Trophoblast cell (in vitro differentiated cells and primary cell): Measurements from ENCODE around the gene ATXN1.

Source experiments
- DNase-seq, 2 donors: peaks; one replicate each; pipeline ENCODE4 v3.0.0-alpha.2; 2016
- H2AFZ ChIP-seq: 2 replicates; pipeline ENCODE4 v1.6.1; 2013; ENCODE audit warnings: low read length, moderate library complexity, mild to moderate bottlenecking; ENCODE audit not compliant: insufficient read depth, poor library complexity
- H2AK5ac ChIP-seq: 2 replicates; pipeline ENCODE4 v1.6.1; 2013; ENCODE audit warnings: mild to moderate bottlenecking, low read length
- H2BK120ac ChIP-seq: 2 replicates; pipeline ENCODE4 v1.6.1; 2013; ENCODE audit warnings: low read length, mild to moderate bottlenecking, moderate library complexity; ENCODE audit not compliant: insufficient read depth, poor library complexity
- H2BK12ac ChIP-seq: 2 replicates; pipeline ENCODE4 v1.6.1; 2013; ENCODE audit warnings: mild to moderate bottlenecking, low read length, moderate library complexity
- H2BK5ac ChIP-seq: 2 replicates; pipeline ENCODE4 v1.6.1; 2013; ENCODE audit warnings: low read length, low read depth, moderate library complexity, mild to moderate bottlenecking; ENCODE audit not compliant: poor library complexity
- H3K14ac ChIP-seq: 2 replicates; pipeline ENCODE4 v1.6.1; 2013; ENCODE audit warnings: mild to moderate bottlenecking, low read length
- H3K18ac ChIP-seq: 2 replicates; pipeline ENCODE4 v1.6.1; 2013; ENCODE audit warnings: mild to moderate bottlenecking, low read length
- H3K23ac ChIP-seq: 2 replicates; pipeline ENCODE4 v1.6.1; 2013; ENCODE audit warnings: low read length
- H3K27ac ChIP-seq: 2 replicates; pipeline ENCODE4 v1.5.1; 2013; ENCODE audit warnings: low read depth, mild to moderate bottlenecking, inconsistent platforms, low read length, moderate library complexity
- H3K27me3 ChIP-seq: 2 replicates; pipeline ENCODE4 v1.6.1; 2013; ENCODE audit warnings: inconsistent platforms, mild to moderate bottlenecking, low read length, moderate library complexity; ENCODE audit not compliant: insufficient read depth
- H3K36me3 ChIP-seq, 2 experiments: 1 replicate in 1 of 2; 2 replicates in 1 of 2; pipeline ENCODE4 v1.6.1; 2013; ENCODE audit warnings: low read length in 2 of 2, mild to moderate bottlenecking in 2 of 2, moderate library complexity in 1 of 2; ENCODE audit not compliant: insufficient read depth in 2 of 2, control insufficient read depth in 1 of 2
- H3K4ac ChIP-seq: 2 replicates; pipeline ENCODE4 v1.6.1; 2013; ENCODE audit warnings: low read depth, mild to moderate bottlenecking, low read length, moderate library complexity
- H3K4me1 ChIP-seq, 2 experiments: 1 replicate in 1 of 2; 2 replicates in 1 of 2; pipeline ENCODE4 v1.6.1; 2013; ENCODE audit warnings: low read length in 2 of 2, mild to moderate bottlenecking in 2 of 2, moderate library complexity in 1 of 2; ENCODE audit not compliant: insufficient read depth in 2 of 2, control insufficient read depth in 1 of 2
- H3K4me2 ChIP-seq: 2 replicates; pipeline ENCODE4 v1.6.1; 2013; ENCODE audit warnings: inconsistent platforms, mild to moderate bottlenecking, low read length, moderate library complexity
- H3K4me3 ChIP-seq: 2 replicates; pipeline ENCODE4 v1.5.1; 2013; ENCODE audit warnings: mild to moderate bottlenecking, low read depth, low read length, inconsistent platforms
- H3K79me1 ChIP-seq: one replicate; pipeline ENCODE4 v1.6.1; 2013; ENCODE audit warnings: low read length
- H3K79me2 ChIP-seq: 2 replicates; pipeline ENCODE4 v1.6.1; 2013; ENCODE audit warnings: low read length, mild to moderate bottlenecking; ENCODE audit not compliant: control insufficient read depth, insufficient read depth, poor library complexity
- H3K9ac ChIP-seq: 2 replicates; pipeline ENCODE4 v1.6.1; 2013; ENCODE audit warnings: mild to moderate bottlenecking, low read length
- H3K9me3 ChIP-seq: 2 replicates; pipeline ENCODE4 v1.6.1; 2013; ENCODE audit warnings: low read depth, mild to moderate bottlenecking, control low read depth, inconsistent platforms, low read length; ENCODE audit not compliant: insufficient read depth
- H4K12ac ChIP-seq: 2 replicates; pipeline ENCODE4 v1.6.1; 2013; ENCODE audit warnings: low read depth, mild to moderate bottlenecking, low read length, moderate library complexity
- H4K8ac ChIP-seq: 2 replicates; pipeline ENCODE4 v1.6.1; 2013; ENCODE audit warnings: low read depth, mild to moderate bottlenecking, low read length, moderate library complexity
- H4K91ac ChIP-seq: one replicate; pipeline ENCODE4 v1.6.1; 2013; ENCODE audit warnings: low read depth, mild to moderate bottlenecking, low read length, moderate library complexity
- WGBS: extraction: QIAGEN DNeasy Blood & Tissue Kit; methylation state at CpG from one replicate; pipeline ENCODE4 v1.1.7; 2013; ENCODE audit warnings: missing lambda C conversion rate; ENCODE audit not compliant: insufficient read length, insufficient coverage; ENCODE audit errors: extremely low coverage; 5-methylcytosine and 5-hydroxymethylcytosine counted together

The ATXN1 gene

DNA sequence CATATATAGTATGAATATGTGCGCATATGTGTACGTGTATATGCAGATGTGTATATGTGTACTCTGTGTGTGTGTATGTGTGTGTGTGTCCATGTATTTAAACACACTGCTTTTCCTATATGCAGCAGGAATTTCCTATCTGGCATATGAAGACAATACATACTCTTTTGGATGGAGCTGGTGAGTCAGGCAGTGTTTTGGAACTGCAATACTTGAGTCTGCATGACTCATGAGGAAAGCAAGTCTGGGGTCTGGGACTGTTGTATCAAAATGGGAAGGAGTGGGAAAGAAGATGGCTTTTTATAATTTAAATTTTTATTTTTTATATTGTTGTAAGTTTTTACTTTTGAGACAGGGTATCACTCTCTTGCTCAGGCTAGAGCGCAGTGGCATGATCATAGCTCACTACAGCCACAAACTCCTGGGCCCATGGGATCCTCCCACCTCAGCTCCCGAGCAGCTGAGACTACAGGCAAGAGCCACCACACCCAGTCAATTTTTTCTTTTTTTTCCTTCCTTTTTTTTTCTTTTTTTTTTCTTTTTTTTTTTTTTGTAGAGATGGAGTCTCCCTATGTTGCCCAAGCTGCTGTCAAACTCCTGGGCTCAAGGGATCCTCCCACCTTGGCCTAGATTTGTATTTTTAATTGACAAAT lies 72.2 kb downstream of the ATXN1 start:
- Histone ChIP-seq H3K4me1 (no peaks in the 10 kb centered on the region), H2BK5ac (no peak overlapping the region), H4K91ac (no peak overlapping the region), H3K79me1 (no peaks in the 10 kb centered on the region), H4K8ac (no peak overlapping the region), H3K4ac (no peak overlapping the region), H2BK120ac (no peak overlapping the region), H3K9me3 (no peaks in the 10 kb centered on the region), H3K27me3 (no peaks in the 10 kb centered on the region), H3K9ac (no peak overlapping the region), H3K14ac (no peak overlapping the region), H3K18ac (no peak overlapping the region), H3K4me3 (no peak overlapping the region), H3K79me2 (no peaks in the 10 kb centered on the region), H2AK5ac (no peak overlapping the region), H4K12ac (no peak overlapping the region), H3K23ac (no peak overlapping the region), H2AFZ (no peak overlapping the region), H3K4me2 (no peak overlapping the region), H3K36me3 (no peaks in the 10 kb centered on the region), H2BK12ac (no peak overlapping the region), H3K27ac (no peak overlapping the region)
- DNase-seq = peak in 1 of 2 donors; percentile 48
- no CpG with 5 or more reads among the region's 4 CpGs for WGBS

GRCh38 chr6:16688436-16688835 lies 72.8 kb downstream of the ATXN1 start:
- Histone ChIP-seq H2AK5ac (no peak overlapping the region), H3K27ac (no peak overlapping the region), H2BK5ac (no peak overlapping the region), H3K4me3 (no peak overlapping the region), H2AFZ (no peak overlapping the region), H3K14ac (no peak overlapping the region), H4K12ac (no peak overlapping the region), H3K79me2 (no peaks in the 10 kb centered on the region), H3K9ac (no peak overlapping the region), H4K91ac (no peak overlapping the region), H3K9me3 (no peaks in the 10 kb centered on the region), H3K27me3 (no peaks in the 10 kb centered on the region), H3K4ac (no peak overlapping the region), H3K36me3 (no peaks in the 10 kb centered on the region), H3K23ac (no peak overlapping the region), H3K18ac (no peak overlapping the region), H3K79me1 (no peaks in the 10 kb centered on the region), H3K4me1 (no peaks in the 10 kb centered on the region), H4K8ac (no peak overlapping the region), H2BK120ac (no peak overlapping the region), H2BK12ac (no peak overlapping the region), H3K4me2 (no peak overlapping the region)
- no CpG with 5 or more reads among the region's 1 CpG for WGBS
- DNase-seq = no peak

DNA sequence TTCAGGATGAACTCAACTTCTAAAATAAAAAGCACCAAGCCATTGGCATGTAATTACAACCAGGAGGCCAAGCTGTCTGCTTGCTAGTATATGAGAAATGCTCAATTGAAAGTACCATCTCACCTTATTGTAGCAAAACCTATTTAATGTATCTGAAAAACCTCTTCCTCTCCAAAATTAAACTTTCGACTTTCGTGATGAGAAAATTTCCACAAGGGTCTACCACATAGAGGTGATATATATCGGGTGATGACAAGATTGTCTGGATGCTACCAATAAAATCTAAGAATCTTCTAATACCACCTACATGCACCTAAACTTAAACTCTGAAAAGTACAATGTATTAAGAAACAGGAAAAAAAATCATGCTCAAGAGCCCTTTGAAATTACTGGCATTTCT lies 74.2 kb downstream of the ATXN1 start:
- Histone ChIP-seq H3K4me1 (no peaks in the 10 kb centered on the region), H3K27ac (no peak overlapping the region), H3K36me3 (no peaks in the 10 kb centered on the region), H3K27me3 (no peaks in the 10 kb centered on the region), H3K4me3 (no peak overlapping the region), H2BK120ac (no peak overlapping the region), H2BK5ac (no peak overlapping the region), H3K79me1 (no peaks in the 10 kb centered on the region), H2AK5ac (no peak overlapping the region), H3K4me2 (no peak overlapping the region), H4K91ac (no peak overlapping the region), H2AFZ (no peak overlapping the region), H3K79me2 (no peaks in the 10 kb centered on the region), H2BK12ac (no peak overlapping the region), H4K8ac (no peak overlapping the region), H3K9ac (no peak overlapping the region), H3K4ac (no peak overlapping the region), H4K12ac (no peak overlapping the region), H3K23ac (no peak overlapping the region), H3K14ac (no peak overlapping the region), H3K9me3 (no peaks in the 10 kb centered on the region), H3K18ac (no peak overlapping the region)
- no CpG with 5 or more reads among the region's 3 CpGs for WGBS
- DNase-seq = no peak

- Histone ChIP-seq H3K36me3 (no peaks in the 10 kb centered on the region), H3K4me3 (no peak overlapping the region), H3K9ac (no peak overlapping the region), H4K91ac (no peak overlapping the region), H3K9me3 (no peaks in the 10 kb centered on the region), H3K27ac (no peak overlapping the region), H3K27me3 (no peaks in the 10 kb centered on the region), H3K4me1 (peaks cover 0 to 3% of the 10 kb centered on the region in 2 experiments), H4K8ac (no peak overlapping the region), H2BK12ac (no peak overlapping the region), H3K4ac (no peak overlapping the region), H3K14ac (no peak overlapping the region), H2AK5ac (no peak overlapping the region), H3K18ac (no peak overlapping the region), H3K79me1 (no peaks in the 10 kb centered on the region), H2AFZ (no peak overlapping the region), H3K79me2 (no peaks in the 10 kb centered on the region), H4K12ac (no peak overlapping the region), H2BK120ac (no peak overlapping the region), H2BK5ac (no peak overlapping the region), H3K23ac (no peak overlapping the region), H3K4me2 (no peak overlapping the region)
- peak; percentile 30 to 47 for DNase-seq
- no CpG with 5 or more reads among the region's 7 CpGs for WGBS
Observed at GRCh38 chr6:16684896-16685554, 76.2 kb downstream of the ATXN1 start.
